ENCODE data around the gene PHAX. TPM values are rescaled to one million over a fixed set of nuclear protein-coding genes. Genes with fewer than 3 reads are reported as not detected.
"Not testable (repeated sequence)": the region's sequence is repeated elsewhere in the genome, so short reads cannot be mapped to it uniquely, and the experiment has no call there.

The PHAX gene
- total RNA-seq, 6 experiments from 2014 or later = 11.0 to 24.6 (median 19.4) TPM

DNA sequence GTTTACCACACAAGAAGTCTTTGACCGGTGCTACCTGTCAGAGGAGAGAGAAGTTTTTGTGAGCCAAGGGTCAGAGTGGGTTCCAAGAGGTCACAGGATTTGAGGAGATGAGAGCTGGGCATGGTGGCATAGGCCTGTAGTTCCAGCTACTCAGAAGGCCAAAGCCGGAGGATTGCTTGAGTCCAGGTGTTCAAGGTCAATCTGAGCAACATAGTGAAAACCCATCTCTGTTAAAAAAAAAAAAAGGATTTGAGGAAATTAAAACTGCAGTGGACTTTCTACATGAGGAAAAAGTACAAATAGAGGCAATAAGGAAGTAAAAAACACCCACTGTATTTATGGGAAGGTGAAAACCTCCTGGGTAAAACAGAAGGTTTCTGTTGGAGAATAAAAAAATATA is 63.8 kb downstream of the PHAX start:
- no peaks in the 10 kb centered on the region for H3K27me3 ChIP-seq
- H3K36me3 ChIP-seq = no peaks in the 10 kb centered on the region
- H3K27ac ChIP-seq = no peak overlapping the region
- intact Hi-C loops (cut with DNase I) = no loop called here
- TF ChIP-seq POLR2A (IDR thresholded peaks at IDR 0.05) = no peak
- TF ChIP-seq, protein P1, sequence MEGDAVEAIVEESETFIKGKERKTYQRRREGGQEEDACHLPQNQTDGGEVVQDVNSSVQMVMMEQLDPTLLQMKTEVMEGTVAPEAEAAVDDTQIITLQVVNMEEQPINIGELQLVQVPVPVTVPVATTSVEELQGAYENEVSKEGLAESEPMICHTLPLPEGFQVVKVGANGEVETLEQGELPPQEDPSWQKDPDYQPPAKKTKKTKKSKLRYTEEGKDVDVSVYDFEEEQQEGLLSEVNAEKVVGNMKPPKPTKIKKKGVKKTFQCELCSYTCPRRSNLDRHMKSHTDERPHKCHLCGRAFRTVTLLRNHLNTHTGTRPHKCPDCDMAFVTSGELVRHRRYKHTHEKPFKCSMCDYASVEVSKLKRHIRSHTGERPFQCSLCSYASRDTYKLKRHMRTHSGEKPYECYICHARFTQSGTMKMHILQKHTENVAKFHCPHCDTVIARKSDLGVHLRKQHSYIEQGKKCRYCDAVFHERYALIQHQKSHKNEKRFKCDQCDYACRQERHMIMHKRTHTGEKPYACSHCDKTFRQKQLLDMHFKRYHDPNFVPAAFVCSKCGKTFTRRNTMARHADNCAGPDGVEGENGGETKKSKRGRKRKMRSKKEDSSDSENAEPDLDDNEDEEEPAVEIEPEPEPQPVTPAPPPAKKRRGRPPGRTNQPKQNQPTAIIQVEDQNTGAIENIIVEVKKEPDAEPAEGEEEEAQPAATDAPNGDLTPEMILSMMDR (IDR thresholded peaks at IDR 0.05) = no peak
- ATAC-seq (no peak), DNase-seq (no peak)
- H3K9me3 ChIP-seq = no peaks in the 10 kb centered on the region
- 61% methylated on average over 2 of the region's 2 CpGs for WGBS (ENCODE audit: insufficient coverage, low coverage, low lambda C conversion rate, missing lambda C conversion rate)
- no peak overlapping the region for H3K4me3 ChIP-seq
- no peaks in the 10 kb centered on the region for H3K4me1 ChIP-seq

DNA sequence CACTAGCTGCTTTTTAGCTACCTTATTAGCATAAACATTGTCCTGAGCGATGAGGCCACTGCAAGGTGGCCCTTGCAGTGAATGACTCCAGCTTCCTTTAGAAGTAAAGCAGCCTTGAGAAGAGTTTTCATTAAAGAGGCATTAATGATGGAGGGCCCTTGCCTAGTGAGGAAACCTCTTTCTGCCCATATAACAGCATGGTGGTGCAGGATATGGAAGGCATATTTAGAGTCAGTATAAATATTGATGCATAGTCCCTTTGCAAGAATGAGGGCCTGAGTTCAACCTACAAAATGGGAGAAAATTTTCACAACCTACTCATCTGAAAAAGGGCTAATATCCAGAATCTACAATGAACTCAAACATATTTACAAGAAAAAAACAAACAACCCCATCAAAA is 69.4 kb downstream of the PHAX start:
- not testable (repeated sequence) for H3K4me1 ChIP-seq, ATAC-seq, H3K36me3 ChIP-seq, H3K4me3 ChIP-seq, H3K9me3 ChIP-seq, H3K27ac ChIP-seq, H3K27me3 ChIP-seq, DNase-seq
- intact Hi-C loops (cut with DNase I) = loop anchor here in 1 of 2 donors (10.0 kb wide), 1 partner anchor 115 kb away; no protein-coding TSS in a partner anchor
- WGBS (ENCODE audit: insufficient coverage, low coverage, low lambda C conversion rate, missing lambda C conversion rate) = 90% methylated on average over 1 of the region's 1 CpG

DNA sequence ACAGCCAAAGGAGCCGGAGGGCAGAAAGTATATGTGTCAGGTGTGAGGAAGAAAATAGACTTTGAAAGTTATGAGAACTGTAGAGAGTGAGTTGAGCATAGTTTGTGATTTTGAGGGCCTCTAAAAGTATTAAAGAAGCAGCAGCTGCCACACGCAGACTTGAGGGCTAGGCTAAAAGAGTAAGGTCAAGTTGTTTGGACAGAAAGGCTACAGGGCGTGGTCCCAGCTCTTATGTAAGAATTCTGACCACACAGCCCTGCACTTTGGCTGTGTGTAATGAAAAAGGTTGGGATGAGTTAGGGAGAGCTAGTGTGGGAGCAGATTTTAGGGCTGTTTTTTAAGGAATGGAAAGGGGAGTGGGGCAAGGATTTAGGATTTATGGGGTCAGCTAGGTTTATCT is 70.9 kb downstream of the PHAX start:
- 71% methylated on average over 3 of the region's 3 CpGs for WGBS (ENCODE audit: insufficient coverage, low coverage, low lambda C conversion rate, missing lambda C conversion rate)
- H3K36me3 ChIP-seq, H3K9me3 ChIP-seq, H3K27ac ChIP-seq, H3K4me3 ChIP-seq, H3K4me1 ChIP-seq, DNase-seq, H3K27me3 ChIP-seq, ATAC-seq: not testable (repeated sequence)
- intact Hi-C loops (cut with DNase I) = loop anchor here in 1 of 2 donors (10.0 kb wide), 1 partner anchor 113 kb away; no protein-coding TSS in a partner anchor

DNA sequence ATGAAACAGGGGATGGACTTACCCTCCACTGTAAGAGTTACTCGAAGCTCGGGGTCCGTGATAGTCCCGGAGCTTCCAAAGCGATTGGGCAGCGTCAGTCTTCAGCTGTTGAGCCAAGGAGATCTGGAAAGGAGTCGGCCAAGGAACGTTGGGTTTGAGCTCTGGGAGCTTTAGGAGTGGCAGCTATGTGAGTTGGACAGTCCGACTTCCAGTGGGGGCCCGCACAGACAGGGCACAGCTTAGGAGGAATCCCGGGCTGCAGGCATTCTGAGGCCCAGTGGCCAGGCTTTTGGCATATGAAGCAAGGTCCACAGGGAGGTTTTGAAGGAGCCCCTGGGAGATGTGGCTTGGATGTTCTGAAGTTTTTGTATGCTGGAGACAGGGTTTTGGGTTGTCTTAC is 72.7 kb downstream of the PHAX start:
- H3K4me1 ChIP-seq = no peaks in the 10 kb centered on the region
- ATAC-seq (no peak), DNase-seq (no peak)
- TF ChIP-seq POLR2A (IDR thresholded peaks at IDR 0.05) = no peak
- TF ChIP-seq, protein P1 (IDR thresholded peaks at IDR 0.05) = no peak
- H3K4me3 ChIP-seq = no peak overlapping the region
- H3K27ac ChIP-seq = no peak overlapping the region
- intact Hi-C loops (cut with DNase I) = loop anchor here in 1 of 2 donors (10.0 kb wide), 1 partner anchor 111 kb away; no protein-coding TSS in a partner anchor
- no peaks in the 10 kb centered on the region for H3K9me3 ChIP-seq
- H3K27me3 ChIP-seq = no peaks in the 10 kb centered on the region
- WGBS (ENCODE audit: insufficient coverage, low coverage, low lambda C conversion rate, missing lambda C conversion rate) = 78% methylated on average over 10 of the region's 11 CpGs
- H3K36me3 ChIP-seq = no peaks in the 10 kb centered on the region

DNA sequence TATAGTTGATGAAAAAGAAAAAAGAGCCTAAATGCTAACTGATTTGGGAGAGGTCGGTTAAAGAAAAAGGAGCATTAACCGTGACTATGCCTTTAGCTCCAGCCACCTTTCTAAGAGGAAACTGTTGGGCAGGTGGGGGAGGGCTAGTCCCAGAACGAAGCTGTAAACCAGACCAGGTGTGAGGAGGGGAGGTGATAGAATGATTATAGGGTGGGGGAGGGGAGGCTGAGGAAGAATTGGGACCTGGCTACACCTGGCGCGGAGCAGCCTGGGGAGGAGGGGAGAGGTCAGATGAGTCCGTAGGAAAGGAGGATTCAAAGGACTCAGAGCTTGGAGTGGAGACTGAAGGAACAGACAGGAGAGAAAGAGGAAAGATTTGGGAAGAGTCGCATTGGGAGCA is 73.4 kb downstream of the PHAX start:
- intact Hi-C loops (cut with DNase I) = loop anchor here in 1 of 2 donors (10.0 kb wide), 1 partner anchor 111 kb away; no protein-coding TSS in a partner anchor
- 76% methylated on average over 7 of the region's 7 CpGs for WGBS (ENCODE audit: insufficient coverage, low coverage, low lambda C conversion rate, missing lambda C conversion rate)
- H3K27me3 ChIP-seq = no peaks in the 10 kb centered on the region

More for the DNA sequence above, 73.4 kb downstream of the PHAX start:
- no peak for DNase-seq
- H3K27ac ChIP-seq = no peak overlapping the region
- H3K4me3 ChIP-seq = no peak overlapping the region
- no peaks in the 10 kb centered on the region for H3K36me3 ChIP-seq
- no peaks in the 10 kb centered on the region for H3K9me3 ChIP-seq
- TF ChIP-seq, protein P1 (IDR thresholded peaks at IDR 0.05) = no peak
- no peak for TF ChIP-seq POLR2A (IDR thresholded peaks at IDR 0.05)
- no peak for ATAC-seq
- H3K4me1 ChIP-seq = no peaks in the 10 kb centered on the region

All from right lobe of liver (tissue), 6 donors.